Uterus (tissue), 4 donors: ENCODE results near the gene PTPRD. TPM values are rescaled to one million over a fixed set of nuclear protein-coding genes. Genes with fewer than 3 reads are reported as not detected.

ENCODE experiments used
- DNase-seq, 2 donors: peaks; one replicate each; pipeline ENCODE4 v3.0.0-alpha.2; 2019 to 2020
- H3K27ac ChIP-seq, 2 donors: fragments of 200-600 bp; sonication (generic); 1 replicate in 1 of 2; 2 replicates in 1 of 2; pipeline ENCODE4 v1.5.1; 2016 to 2018
- H3K27me3 ChIP-seq, 2 donors: fragments of 200-600 bp; sonication (generic); one replicate each; pipeline ENCODE4 v1.5.1; 2018 to 2019; ENCODE audit warnings: control low read depth in 1 of 2
- H3K36me3 ChIP-seq, 2 donors: fragments of 200-600 bp; sonication (generic); one replicate each; pipeline ENCODE4 v1.5.1; 2019; ENCODE audit warnings: control low read depth in 1 of 2
- H3K4me1 ChIP-seq, 2 donors: fragments of 200-600 bp; sonication (generic); one replicate each; pipeline ENCODE4 v1.5.1; 2018 to 2019; ENCODE audit warnings: control low read depth in 1 of 2
- H3K4me3 ChIP-seq, 2 donors: fragments of 200-600 bp; sonication (generic); 1 replicate in 1 of 2; 2 replicates in 1 of 2; pipeline ENCODE4 v1.5.1; 2018 to 2019; ENCODE audit warnings: mild to moderate bottlenecking in 1 of 2
- H3K9me3 ChIP-seq, 2 donors: fragments of 200-600 bp; sonication (generic); one replicate each; pipeline ENCODE4 v1.5.1; 2019; ENCODE audit warnings: control low read depth in 1 of 2
- POLR2A ChIP-seq, 2 donors: fragments of 450-650 bp; IDR thresholded peaks; one replicate each; pipeline ENCODE4 v1.6.1; 2016; ENCODE audit warnings: antibody characterized with exemption in 2 of 2, mild to moderate bottlenecking in 1 of 2, moderate library complexity in 1 of 2
- intact Hi-C: fragments of 100-400 bp; cut with DNase I; formaldehyde crosslinking; loops from one replicate; pipeline ENCODE4 v1.15.1; 2023; ENCODE audit warnings: low total_unique reads
- total RNA-seq, 4 donors: library from RNA; depleted of rRNA in 3 of 4; stranded (reverse); fragments of >200 nt in 3 of 4; gene quantifications; one replicate each; pipeline versions ENCODE4 v1.1.0 to v1.2.4, GENCODE V29; 2014 to 2023
- TF ChIP-seq, protein P1 (sequence below), 4 experiments: fragments of 200-600 bp in 2 of 4; fragments of 450-650 bp in 2 of 4; sonication (generic) in 2 of 4; IDR thresholded peaks; one replicate each; pipeline ENCODE4 v1.5.1; 2016 to 2019; ENCODE audit warnings: antibody characterized with exemption in 4 of 4, mild to moderate bottlenecking in 2 of 4, moderate library complexity in 1 of 4
- donor health status: DM: yes; HTN: yes; CAD: no.

The PTPRD gene
- total RNA-seq, 4 donors from 2014 or later: 1.2 to 136 (median 26.4) TPM

GRCh38 chr9:8745347-8745746 lies 1867.5 kb downstream of the PTPRD start:
- no peak overlapping the region for H3K4me3 ChIP-seq
- DNase-seq: no peak
- H3K27ac ChIP-seq: no peak overlapping the region
- intact Hi-C loops: no loop called here
- H3K36me3 ChIP-seq: no peaks in the 10 kb centered on the region
- H3K9me3 ChIP-seq: no peaks in the 10 kb centered on the region
- no peaks in the 10 kb centered on the region for H3K4me1 ChIP-seq
- no peaks in the 10 kb centered on the region for H3K27me3 ChIP-seq
- TF ChIP-seq, protein P1, sequence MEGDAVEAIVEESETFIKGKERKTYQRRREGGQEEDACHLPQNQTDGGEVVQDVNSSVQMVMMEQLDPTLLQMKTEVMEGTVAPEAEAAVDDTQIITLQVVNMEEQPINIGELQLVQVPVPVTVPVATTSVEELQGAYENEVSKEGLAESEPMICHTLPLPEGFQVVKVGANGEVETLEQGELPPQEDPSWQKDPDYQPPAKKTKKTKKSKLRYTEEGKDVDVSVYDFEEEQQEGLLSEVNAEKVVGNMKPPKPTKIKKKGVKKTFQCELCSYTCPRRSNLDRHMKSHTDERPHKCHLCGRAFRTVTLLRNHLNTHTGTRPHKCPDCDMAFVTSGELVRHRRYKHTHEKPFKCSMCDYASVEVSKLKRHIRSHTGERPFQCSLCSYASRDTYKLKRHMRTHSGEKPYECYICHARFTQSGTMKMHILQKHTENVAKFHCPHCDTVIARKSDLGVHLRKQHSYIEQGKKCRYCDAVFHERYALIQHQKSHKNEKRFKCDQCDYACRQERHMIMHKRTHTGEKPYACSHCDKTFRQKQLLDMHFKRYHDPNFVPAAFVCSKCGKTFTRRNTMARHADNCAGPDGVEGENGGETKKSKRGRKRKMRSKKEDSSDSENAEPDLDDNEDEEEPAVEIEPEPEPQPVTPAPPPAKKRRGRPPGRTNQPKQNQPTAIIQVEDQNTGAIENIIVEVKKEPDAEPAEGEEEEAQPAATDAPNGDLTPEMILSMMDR (IDR thresholded peaks at IDR 0.05): no peak

DNA sequence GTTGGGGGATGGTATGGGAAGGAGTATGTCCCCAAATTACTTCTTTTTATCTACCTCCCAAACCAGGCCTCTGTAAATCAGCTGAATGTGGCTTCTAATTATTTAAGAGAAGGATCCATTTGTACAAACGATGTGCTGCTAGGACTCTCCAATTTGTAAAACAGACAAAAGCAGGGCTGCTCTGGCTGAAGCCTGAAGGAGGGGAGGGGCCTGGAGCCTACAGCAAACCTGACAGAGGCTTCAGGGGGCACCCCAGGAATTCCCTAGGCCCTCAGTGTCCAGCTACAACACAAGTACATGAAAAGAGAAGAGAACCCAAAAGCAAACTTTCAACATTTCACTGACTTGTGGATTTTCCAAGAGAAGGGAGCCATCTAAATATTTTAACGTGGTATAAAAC lies 1873.9 kb downstream of the PTPRD start:
- no peak overlapping the region for H3K27ac ChIP-seq
- no peaks in the 10 kb centered on the region for H3K36me3 ChIP-seq
- no peaks in the 10 kb centered on the region for H3K4me1 ChIP-seq
- H3K4me3 ChIP-seq: no peak overlapping the region
- DNase-seq: no peak
- TF ChIP-seq POLR2A (IDR thresholded peaks at IDR 0.05): no peak
- TF ChIP-seq, protein P1 (IDR thresholded peaks at IDR 0.05): no peak
- H3K27me3 ChIP-seq: no peaks in the 10 kb centered on the region
- no peaks in the 10 kb centered on the region for H3K9me3 ChIP-seq
- intact Hi-C loops: no loop called here

DNA sequence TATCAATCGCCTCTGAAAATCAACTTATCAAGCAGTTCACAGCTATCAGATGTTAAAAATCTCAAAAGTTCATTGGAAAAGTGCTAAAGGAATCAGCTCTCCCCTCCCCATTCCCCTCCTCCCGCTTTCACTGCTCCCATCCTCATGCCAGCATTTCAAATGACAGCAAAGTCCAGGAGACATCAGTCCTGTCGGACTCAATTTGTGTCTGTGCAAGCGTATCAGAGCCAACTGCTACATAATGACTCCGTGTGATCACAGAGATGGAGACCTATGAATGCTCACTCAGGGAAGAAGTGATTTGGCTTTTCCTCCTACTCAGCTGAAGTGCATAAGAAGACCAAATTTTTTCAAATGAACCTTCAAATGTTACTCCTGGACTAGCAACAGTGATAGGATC lies 1876.0 kb downstream of the PTPRD start:
- no peaks in the 10 kb centered on the region for H3K27me3 ChIP-seq
- no peaks in the 10 kb centered on the region for H3K4me1 ChIP-seq
- no peaks in the 10 kb centered on the region for H3K9me3 ChIP-seq
- no peak overlapping the region for H3K27ac ChIP-seq
- H3K36me3 ChIP-seq: no peaks in the 10 kb centered on the region
- intact Hi-C loops: no loop called here
- TF ChIP-seq, protein P1 (IDR thresholded peaks at IDR 0.05): no peak
- TF ChIP-seq POLR2A (IDR thresholded peaks at IDR 0.05): no peak
- DNase-seq: no peak
- no peak overlapping the region for H3K4me3 ChIP-seq

DNA sequence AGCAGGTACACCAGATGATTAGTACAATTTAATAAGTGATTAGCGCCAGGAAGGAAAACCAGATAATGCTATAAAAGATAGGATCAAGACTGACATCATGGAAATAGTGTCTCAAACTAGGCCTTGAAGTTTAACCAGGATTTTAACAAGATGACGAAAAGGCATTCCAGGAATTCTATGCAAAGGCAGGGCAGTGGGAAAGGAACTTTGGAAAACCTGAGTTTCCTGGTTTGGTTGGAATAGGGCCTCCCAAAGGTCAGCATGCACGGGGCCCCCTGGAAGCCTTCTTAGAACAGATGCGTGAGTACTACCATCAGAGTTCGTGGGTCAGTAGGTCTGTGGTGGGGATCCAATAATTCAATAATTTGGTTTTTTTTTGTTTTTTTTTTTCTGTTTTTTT lies 1878.0 kb downstream of the PTPRD start:
- DNase-seq: no peak
- no peaks in the 10 kb centered on the region for H3K4me1 ChIP-seq
- intact Hi-C loops: no loop called here

GRCh38 chr9:8733131-8733954 lies 1879.5 kb downstream of the PTPRD start:
- no peak overlapping the region for H3K4me3 ChIP-seq
- intact Hi-C loops: no loop called here

More for the DNA sequence above, 1878.0 kb downstream of the PTPRD start:
- Histone ChIP-seq H3K27ac (no peak overlapping the region), H3K9me3 (no peaks in the 10 kb centered on the region), H3K27me3 (no peaks in the 10 kb centered on the region), H3K36me3 (no peaks in the 10 kb centered on the region), H3K4me3 (no peak overlapping the region)
- TF ChIP-seq, protein P1 (IDR thresholded peaks at IDR 0.05): no peak
- no peak for TF ChIP-seq POLR2A (IDR thresholded peaks at IDR 0.05)

More at GRCh38 chr9:8733131-8733954, 1879.5 kb downstream of the PTPRD start:
- Histone ChIP-seq H3K27ac (no peak overlapping the region), H3K27me3 (no peaks in the 10 kb centered on the region), H3K9me3 (no peaks in the 10 kb centered on the region), H3K36me3 (no peaks in the 10 kb centered on the region), H3K4me1 (no peaks in the 10 kb centered on the region)
- DNase-seq: peak in 1 of 2 donors; percentile 26
- TF ChIP-seq, protein P1 (IDR thresholded peaks at IDR 0.05): no peak
- no peak for TF ChIP-seq POLR2A (IDR thresholded peaks at IDR 0.05)
